SU-DHL-6 (cell line): ENCODE measurements around the gene HNRNPUL1.

Experiments used
- H2AFZ ChIP-seq: fragments of 200-600 bp; sonication (generic); 2 replicates; pipeline ENCODE4 v1.6.1; 2014; ENCODE audit warnings: low read depth, mild to moderate bottlenecking, moderate library complexity, mixed read lengths, antibody characterized with exemption, low read length; ENCODE audit not compliant: severe bottlenecking
- H3F3A ChIP-seq: fragments of 200-600 bp; shearing (Covaris generic); 2 replicates; pipeline ENCODE4 v1.6.0; 2016; ENCODE audit warnings: antibody characterized with exemption, mild to moderate bottlenecking; ENCODE audit not compliant: insufficient read depth
- H3K27ac ChIP-seq: fragments of 200-600 bp; sonication (generic); 2 replicates; pipeline ENCODE4 v1.5.1; 2016; ENCODE audit warnings: low read depth, mild to moderate bottlenecking, low read length, moderate library complexity, mixed read lengths
- H3K27me3 ChIP-seq: fragments of 200-600 bp; sonication (generic), shearing (Covaris generic); 2 replicates; pipeline ENCODE4 v1.6.0; 2014; ENCODE audit warnings: mild to moderate bottlenecking, low read length
- H3K36me3 ChIP-seq: fragments of 200-600 bp; sonication (generic); 2 replicates; pipeline ENCODE4 v1.6.1; 2014; ENCODE audit warnings: mild to moderate bottlenecking, low read length, mixed read lengths
- H3K4me2 ChIP-seq: fragments of 300-600, 200-600 bp; shearing (Covaris generic), sonication (generic); 2 replicates; pipeline ENCODE4 v1.6.0; 2014; ENCODE audit warnings: low read length, low read depth, mild to moderate bottlenecking; ENCODE audit not compliant: poor library complexity, severe bottlenecking
- H3K4me3 ChIP-seq: fragments of 200-600 bp; sonication (generic); 2 replicates; pipeline ENCODE4 v1.5.1; 2014; ENCODE audit warnings: antibody characterized with exemption, low read length, mild to moderate bottlenecking, mixed read lengths; ENCODE audit not compliant: insufficient read depth, poor library complexity, severe bottlenecking
- H3K79me2 ChIP-seq: fragments of 200-600 bp; sonication (generic); 2 replicates; pipeline ENCODE4 v1.6.1; 2014; ENCODE audit warnings: mild to moderate bottlenecking, low read length, moderate library complexity; ENCODE audit not compliant: insufficient read depth
- H3K9ac ChIP-seq: fragments of 200-600 bp; sonication (generic); 2 replicates; pipeline ENCODE4 v1.7.0; 2014; ENCODE audit warnings: mild to moderate bottlenecking, low read length
- H3K9me2 ChIP-seq: fragments of 200-600 bp; sonication (generic); replicated peaks from 2 replicates; pipeline ENCODE4 v1.6.1; 2014; ENCODE audit warnings: low read length; ENCODE audit not compliant: insufficient read depth
- H3K9me3 ChIP-seq: fragments of 200-600 bp; sonication (generic); 2 replicates; pipeline ENCODE4 v1.6.1; 2014; ENCODE audit warnings: low read length, mixed read lengths; ENCODE audit not compliant: insufficient read depth
- H4K20me1 ChIP-seq: fragments of 200-600 bp; sonication (generic); 2 replicates; pipeline ENCODE4 v1.6.1; 2014; ENCODE audit warnings: low read depth, mild to moderate bottlenecking, antibody characterized with exemption, low read length, moderate library complexity, mixed read lengths
- CTCF ChIP-seq: fragments of 200-600 bp; sonication (generic); IDR thresholded peaks from one replicate; pipeline ENCODE4 v1.5.1; 2017; ENCODE audit warnings: antibody characterized with exemption, mild to moderate bottlenecking, low read length, moderate library complexity; ENCODE audit not compliant: insufficient read depth, poor library complexity, severe bottlenecking
- EZH2phosphoT487 ChIP-seq: fragments of 200-600 bp; sonication (generic), shearing (Covaris generic); conservative IDR thresholded peaks from 2 replicates; pipeline ENCODE4 v1.6.1; 2018; ENCODE audit warnings: mild to moderate bottlenecking, antibody characterized with exemption, low read length, moderate library complexity, mixed read lengths

HNRNPUL1 gene

GRCh38 chr19:41311072-41311471 is 46.9 kb downstream of the HNRNPUL1 start:
- no peak overlapping the region for H3K27ac ChIP-seq
- H3K9me2 ChIP-seq = no peaks in the 10 kb centered on the region
- H3K27me3 ChIP-seq = no peaks in the 10 kb centered on the region
- H3F3A ChIP-seq = peaks cover 31% of the 10 kb centered on the region
- no peaks in the 10 kb centered on the region for H3K9me3 ChIP-seq
- peaks cover 14% of the 10 kb centered on the region for H3K79me2 ChIP-seq
- peak overlapping the region; percentile 79 for H3K9ac ChIP-seq
- no peaks in the 10 kb centered on the region for H4K20me1 ChIP-seq
- peak overlapping the region; percentile 90 for H3K4me3 ChIP-seq
- H2AFZ ChIP-seq = no peak overlapping the region
- TF ChIP-seq CTCF (no peak), EZH2phosphoT487 (no peak)
- peaks cover 3% of the 10 kb centered on the region; the same call in 1 of the 2 replicates for H3K36me3 ChIP-seq
- peak overlapping the region; percentile 89 for H3K4me2 ChIP-seq

GRCh38 chr19:41311613-41312012 is 47.4 kb downstream of the HNRNPUL1 start:
- Histone ChIP-seq H3K36me3 (no peaks in the 10 kb centered on the region), H2AFZ (no peak overlapping the region), H4K20me1 (no peaks in the 10 kb centered on the region), H3K9me2 (no peaks in the 10 kb centered on the region), H3K27ac (no peak overlapping the region), H3K9ac (peak overlapping the region; percentile 79), H3K79me2 (peaks cover 14% of the 10 kb centered on the region), H3K4me3 (no peak overlapping the region), H3K27me3 (no peaks in the 10 kb centered on the region), H3K9me3 (no peaks in the 10 kb centered on the region), H3F3A (peaks cover 29% of the 10 kb centered on the region), H3K4me2 (peak overlapping the region; percentile 89)
- TF ChIP-seq CTCF (no peak), EZH2phosphoT487 (no peak)

- no peak overlapping the region for H3K9ac ChIP-seq
- H3K4me2 ChIP-seq = no peak overlapping the region
- H3K36me3 ChIP-seq = peaks cover 3% of the 10 kb centered on the region; the same call in 1 of the 2 replicates
- H3K27ac ChIP-seq = no peak overlapping the region
- H2AFZ ChIP-seq = no peak overlapping the region
- H3K79me2 ChIP-seq = peaks cover 4% of the 10 kb centered on the region
- no peaks in the 10 kb centered on the region for H3K9me3 ChIP-seq
- no peaks in the 10 kb centered on the region for H4K20me1 ChIP-seq
- H3K4me3 ChIP-seq = no peak overlapping the region
- no peaks in the 10 kb centered on the region for H3F3A ChIP-seq
- H3K9me2 ChIP-seq = no peaks in the 10 kb centered on the region
- H3K27me3 ChIP-seq = no peaks in the 10 kb centered on the region
- TF ChIP-seq EZH2phosphoT487 = no peak
- TF ChIP-seq CTCF = no peak
These were observed 52.2 kb downstream of the HNRNPUL1 start for GRCh38 chr19:41316306-41316920.
